ENCODE measurements around the gene HSP90AA1. TPM values are rescaled to one million over a fixed set of nuclear protein-coding genes. Genes with fewer than 3 reads are reported as not detected.

Gene HSP90AA1
- total and polyA plus RNA-seq, 2 donors (not counting 1 experiment from before 2014, with no cell fraction given) = 342 to 493 TPM

GRCh38 chr14:102037686-102038085 is 49.2 kb downstream of the HSP90AA1 start:
- Histone ChIP-seq H3K9ac (ENCODE audit: insufficient read depth, low read length) (no peak overlapping the region), H3K9me3 (ENCODE audit: control insufficient read depth, insufficient read depth, low read depth, low read length) (no peaks in the 10 kb centered on the region), H3K36me3 (ENCODE audit: control insufficient read depth, insufficient read depth, low read length) (peaks cover 47% of the 10 kb centered on the region), H3K4me1 (ENCODE audit: control insufficient read depth, extremely low read depth, insufficient read depth, low read length) (no peaks in the 10 kb centered on the region), H3K4me2 (ENCODE audit: extremely low read depth, insufficient read depth, low read length) (no peak overlapping the region), H3K4me3 (replicated peaks in 1 of 4; ENCODE audit: control extremely low read depth in 1 of 4, insufficient read depth in 1 of 4, low read depth in 3 of 4, low read length in 4 of 4) (no peak overlapping the region), H3K27ac (ENCODE audit: insufficient read depth, low read length) (no peak overlapping the region), H4K20me1 (ENCODE audit: control insufficient read depth, extremely low read depth, insufficient read depth, low read length) (no peaks in the 10 kb centered on the region), H3K79me2 (ENCODE audit: control insufficient read depth, insufficient read depth, low read length) (no peaks in the 10 kb centered on the region), H2AFZ (ENCODE audit: low read length) (no peak overlapping the region), H3K27me3 (ENCODE audit: control insufficient read depth, insufficient read depth, low read length) (no peaks in the 10 kb centered on the region)
- DNase-seq (ENCODE audit: low read depth in 2 of 2) = no peak
- TF ChIP-seq CTCF (conservative IDR thresholded peaks at IDR 0.05 in 1 of 2, IDR thresholded peaks at IDR 0.05 in 1 of 2; ENCODE audit: low read depth in 1 of 2, low read length in 2 of 2) (no peak), EZH2 (IDR thresholded peaks at IDR 0.05; ENCODE audit: low read length, missing control alignments) (no peak)

- no peaks in the 10 kb centered on the region for H3K79me2 ChIP-seq (ENCODE audit: control insufficient read depth, insufficient read depth, low read length)
- H3K9ac ChIP-seq (ENCODE audit: insufficient read depth, low read length) = no peak overlapping the region
- DNase-seq (ENCODE audit: low read depth in 2 of 2) = no peak
- H3K27me3 ChIP-seq (ENCODE audit: control insufficient read depth, insufficient read depth, low read length) = no peaks in the 10 kb centered on the region
- no peak overlapping the region for H2AFZ ChIP-seq (ENCODE audit: low read length)
- no peak overlapping the region for H3K4me3 ChIP-seq (replicated peaks in 1 of 4; ENCODE audit: control extremely low read depth in 1 of 4, insufficient read depth in 1 of 4, low read depth in 3 of 4, low read length in 4 of 4)
- no peak overlapping the region for H3K4me2 ChIP-seq (ENCODE audit: extremely low read depth, insufficient read depth, low read length)
- no peaks in the 10 kb centered on the region for H3K4me1 ChIP-seq (ENCODE audit: control insufficient read depth, extremely low read depth, insufficient read depth, low read length)
- H3K27ac ChIP-seq (ENCODE audit: insufficient read depth, low read length) = no peak overlapping the region
- peaks cover 37% of the 10 kb centered on the region for H3K36me3 ChIP-seq (ENCODE audit: control insufficient read depth, insufficient read depth, low read length)
- TF ChIP-seq CTCF (conservative IDR thresholded peaks at IDR 0.05 in 1 of 2, IDR thresholded peaks at IDR 0.05 in 1 of 2; ENCODE audit: low read depth in 1 of 2, low read length in 2 of 2) (no peak), EZH2 (IDR thresholded peaks at IDR 0.05; ENCODE audit: low read length, missing control alignments) (no peak)
- H3K9me3 ChIP-seq (ENCODE audit: control insufficient read depth, insufficient read depth, low read depth, low read length) = no peaks in the 10 kb centered on the region
- no peaks in the 10 kb centered on the region for H4K20me1 ChIP-seq (ENCODE audit: control insufficient read depth, extremely low read depth, insufficient read depth, low read length)
These were observed 50.9 kb downstream of the HSP90AA1 start for GRCh38 chr14:102035914-102036313.

- no peaks in the 10 kb centered on the region for H4K20me1 ChIP-seq (ENCODE audit: control insufficient read depth, extremely low read depth, insufficient read depth, low read length)
- no peak for TF ChIP-seq CTCF (conservative IDR thresholded peaks at IDR 0.05 in 1 of 2, IDR thresholded peaks at IDR 0.05 in 1 of 2; ENCODE audit: low read depth in 1 of 2, low read length in 2 of 2)
- no peak for TF ChIP-seq EZH2 (IDR thresholded peaks at IDR 0.05; ENCODE audit: low read length, missing control alignments)
- H3K36me3 ChIP-seq (ENCODE audit: control insufficient read depth, insufficient read depth, low read length) = peaks cover 39% of the 10 kb centered on the region
- H3K27ac ChIP-seq (ENCODE audit: insufficient read depth, low read length) = no peak overlapping the region
- H3K27me3 ChIP-seq (ENCODE audit: control insufficient read depth, insufficient read depth, low read length) = no peaks in the 10 kb centered on the region
- H2AFZ ChIP-seq (ENCODE audit: low read length) = no peak overlapping the region
- H3K79me2 ChIP-seq (ENCODE audit: control insufficient read depth, insufficient read depth, low read length) = no peaks in the 10 kb centered on the region
- H3K4me3 ChIP-seq (replicated peaks in 1 of 4; ENCODE audit: control extremely low read depth in 1 of 4, insufficient read depth in 1 of 4, low read depth in 3 of 4, low read length in 4 of 4) = no peak overlapping the region
- no peak overlapping the region for H3K4me2 ChIP-seq (ENCODE audit: extremely low read depth, insufficient read depth, low read length)
- H3K9ac ChIP-seq (ENCODE audit: insufficient read depth, low read length) = no peak overlapping the region
- no peaks in the 10 kb centered on the region for H3K9me3 ChIP-seq (ENCODE audit: control insufficient read depth, insufficient read depth, low read depth, low read length)
- H3K4me1 ChIP-seq (ENCODE audit: control insufficient read depth, extremely low read depth, insufficient read depth, low read length) = peaks cover 5% of the 10 kb centered on the region
- no peak for DNase-seq (ENCODE audit: low read depth in 2 of 2)
These were observed 52.5 kb downstream of the HSP90AA1 start for GRCh38 chr14:102034301-102034700.
